ENCODE measurements around the gene AHCTF1. TPM values are rescaled to one million over a fixed set of nuclear protein-coding genes. Genes with fewer than 3 reads are reported as not detected.
A peak's percentile ranks its signal among the peaks of the same experiment; 100 is the strongest.

AHCTF1 gene
- total and polyA plus RNA-seq, 8 donors: 5.9 to 49.0 (median 24.5) TPM

DNA sequence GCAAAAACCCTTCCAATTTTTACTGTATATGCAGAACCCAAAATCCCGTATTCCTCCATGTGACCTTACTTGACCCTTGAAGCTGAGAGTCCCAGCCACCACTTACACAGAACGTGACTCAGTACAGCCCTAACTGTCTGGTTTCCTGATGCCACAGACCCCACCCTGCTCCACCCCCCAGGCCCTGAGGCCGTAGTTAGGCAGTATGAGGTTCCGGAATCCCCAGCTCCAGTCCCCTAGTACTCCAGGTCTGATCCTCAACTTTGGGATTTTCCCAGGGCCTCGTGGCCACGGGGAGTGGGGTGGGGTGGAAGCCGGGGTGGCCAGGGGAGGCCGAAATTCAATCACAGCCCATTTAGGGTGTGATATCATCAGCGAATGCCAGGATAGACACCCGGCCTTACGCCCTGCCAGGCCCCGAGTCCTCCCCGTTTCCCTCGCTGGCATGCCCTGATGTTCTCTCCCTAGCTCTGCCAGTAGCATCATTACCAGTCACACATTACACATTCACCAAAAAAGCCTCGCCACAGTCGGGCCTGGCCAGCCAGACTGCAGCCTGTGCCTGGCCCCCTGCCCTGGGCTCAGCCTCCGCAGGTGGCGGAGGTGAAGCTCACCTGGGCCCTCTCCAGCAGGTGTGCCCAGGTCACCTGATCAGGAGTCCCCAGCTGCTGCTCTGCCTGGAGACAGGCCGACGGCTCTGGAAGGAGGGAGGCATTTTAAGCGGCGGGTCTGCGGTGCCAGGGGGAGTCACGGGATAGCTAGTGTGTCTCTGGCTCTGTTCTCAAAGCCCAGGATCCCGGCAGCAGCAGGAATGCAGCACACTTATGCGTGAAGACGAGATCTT is 136.7 kb downstream of the AHCTF1 start:
- no peaks in the 10 kb centered on the region for H3K36me3 ChIP-seq
- H3K27me3 ChIP-seq: peaks cover 0 to 49% (median 0%) of the 10 kb centered on the region in 3 donors
- no peak overlapping the region for H3K27ac ChIP-seq
- TF ChIP-seq POLR2A (IDR thresholded peaks at IDR 0.05) (no peak), POLR2AphosphoS5 (IDR thresholded peaks at IDR 0.05) (no peak), EP300 (IDR thresholded peaks at IDR 0.05) (no peak)
- TF ChIP-seq, protein P1, sequence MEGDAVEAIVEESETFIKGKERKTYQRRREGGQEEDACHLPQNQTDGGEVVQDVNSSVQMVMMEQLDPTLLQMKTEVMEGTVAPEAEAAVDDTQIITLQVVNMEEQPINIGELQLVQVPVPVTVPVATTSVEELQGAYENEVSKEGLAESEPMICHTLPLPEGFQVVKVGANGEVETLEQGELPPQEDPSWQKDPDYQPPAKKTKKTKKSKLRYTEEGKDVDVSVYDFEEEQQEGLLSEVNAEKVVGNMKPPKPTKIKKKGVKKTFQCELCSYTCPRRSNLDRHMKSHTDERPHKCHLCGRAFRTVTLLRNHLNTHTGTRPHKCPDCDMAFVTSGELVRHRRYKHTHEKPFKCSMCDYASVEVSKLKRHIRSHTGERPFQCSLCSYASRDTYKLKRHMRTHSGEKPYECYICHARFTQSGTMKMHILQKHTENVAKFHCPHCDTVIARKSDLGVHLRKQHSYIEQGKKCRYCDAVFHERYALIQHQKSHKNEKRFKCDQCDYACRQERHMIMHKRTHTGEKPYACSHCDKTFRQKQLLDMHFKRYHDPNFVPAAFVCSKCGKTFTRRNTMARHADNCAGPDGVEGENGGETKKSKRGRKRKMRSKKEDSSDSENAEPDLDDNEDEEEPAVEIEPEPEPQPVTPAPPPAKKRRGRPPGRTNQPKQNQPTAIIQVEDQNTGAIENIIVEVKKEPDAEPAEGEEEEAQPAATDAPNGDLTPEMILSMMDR (IDR thresholded peaks at IDR 0.05): no peak
- intact Hi-C loops (cut with DNase I; ENCODE audit: low total_unique reads): no loop called here
- no peak for DNase-seq
- WGBS, 5 donors: 61 to 78% (median 71%) methylated on average over 22 to 27 of the region's 27 CpGs
- H3K4me1 ChIP-seq: peaks cover 6 to 9% (median 8%) of the 10 kb centered on the region in 4 donors
- no peak overlapping the region for H3K4me3 ChIP-seq
- no peaks in the 10 kb centered on the region for H3K9me3 ChIP-seq

DNA sequence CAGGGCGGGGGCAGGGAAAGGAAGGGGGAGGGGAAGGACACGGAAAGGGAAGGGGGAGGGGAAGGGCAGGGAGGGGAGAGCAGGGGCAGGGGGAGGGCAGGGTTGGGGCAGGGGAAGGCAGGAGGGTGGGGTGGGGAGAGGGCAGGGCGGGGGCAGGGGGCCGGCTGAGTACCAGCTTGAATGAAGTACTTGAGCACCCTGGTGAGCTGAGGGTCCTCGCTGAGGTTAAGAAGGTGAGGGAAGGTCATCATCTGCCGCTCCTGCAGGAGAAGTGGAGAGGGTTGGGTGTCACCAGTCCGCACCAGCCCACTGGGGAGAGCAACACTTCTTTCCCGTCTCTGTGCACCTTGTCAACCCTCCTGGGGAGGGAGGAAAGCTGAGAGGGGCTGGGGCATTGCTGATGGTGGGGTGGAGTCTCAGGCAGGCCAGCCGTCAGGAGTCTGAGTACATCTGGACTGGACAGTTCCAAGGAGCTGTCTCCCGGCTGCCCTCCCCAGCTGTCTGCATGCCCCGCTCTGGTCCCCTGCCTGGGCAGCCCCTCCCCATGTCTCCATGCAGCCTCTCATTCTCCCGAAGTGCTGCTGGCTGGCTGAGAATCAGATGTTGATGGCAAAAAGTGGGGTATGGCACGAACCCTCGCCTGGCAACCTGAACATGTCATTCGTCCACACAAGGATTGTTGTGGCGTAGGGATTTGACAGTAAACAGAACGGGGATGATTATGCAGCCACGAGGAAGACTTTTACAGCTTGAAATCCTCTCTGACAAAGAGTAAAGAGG is 137.5 kb downstream of the AHCTF1 start:
- peaks cover 8 to 14% (median 11%) of the 10 kb centered on the region in 4 donors for H3K4me1 ChIP-seq
- no peaks in the 10 kb centered on the region for H3K36me3 ChIP-seq
- no peaks in the 10 kb centered on the region for H3K9me3 ChIP-seq
- H3K27ac ChIP-seq: no peak overlapping the region
- no peak overlapping the region for H3K4me3 ChIP-seq
- TF ChIP-seq POLR2AphosphoS5 (IDR thresholded peaks at IDR 0.05): no peak
- TF ChIP-seq, protein P1 (IDR thresholded peaks at IDR 0.05): no peak
- peak in 1 of 2 donors; percentile 36 for DNase-seq
- intact Hi-C loops (cut with DNase I; ENCODE audit: low total_unique reads): no loop called here
- H3K27me3 ChIP-seq: peaks cover 0 to 58% (median 0%) of the 10 kb centered on the region in 3 donors
- WGBS, 5 donors: 37 to 49% (median 41%) methylated on average over 15 to 18 of the region's 18 CpGs

DNA sequence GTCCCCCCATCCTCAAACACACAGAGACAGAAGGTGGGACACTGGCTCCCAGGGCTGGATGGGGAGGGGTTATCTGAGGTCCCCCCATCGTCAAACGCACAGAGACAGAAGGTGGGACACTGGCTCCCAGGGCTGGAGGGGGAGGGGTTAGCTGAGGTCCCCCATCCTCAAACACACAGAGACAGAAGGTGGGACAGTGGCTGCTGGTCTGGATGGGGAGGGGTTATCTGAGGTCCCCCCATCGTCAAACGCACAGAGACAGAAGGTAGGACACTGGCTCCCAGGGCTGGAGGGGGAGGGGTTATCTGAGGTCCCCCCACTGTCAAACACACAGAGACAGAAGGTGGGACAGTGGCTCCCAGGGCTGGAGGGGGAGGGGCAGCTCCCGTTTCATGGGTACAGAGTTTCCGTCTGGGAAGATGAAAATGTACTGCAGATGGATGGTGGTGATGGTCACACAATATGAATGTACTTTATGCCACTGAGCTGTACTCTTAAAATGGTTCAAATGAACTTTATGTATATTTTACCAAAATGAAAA is 138.3 kb downstream of the AHCTF1 start:
- TF ChIP-seq EP300 (IDR thresholded peaks at IDR 0.05): no peak
- TF ChIP-seq POLR2A (IDR thresholded peaks at IDR 0.05): no peak
- TF ChIP-seq, protein P1 (IDR thresholded peaks at IDR 0.05): no peak
- no peak for TF ChIP-seq POLR2AphosphoS5 (IDR thresholded peaks at IDR 0.05)
- Histone ChIP-seq H3K4me3 (no peak overlapping the region), H3K9me3 (no peaks in the 10 kb centered on the region), H3K4me1 (peaks cover 13 to 22% (median 18%) of the 10 kb centered on the region in 4 donors), H3K27me3 (peaks cover 0 to 58% (median 7%) of the 10 kb centered on the region in 3 donors), H3K36me3 (no peaks in the 10 kb centered on the region), H3K27ac (no peak overlapping the region)
- no peak for DNase-seq
- 20 to 31% (median 24%) methylated on average over 6 of the region's 6 CpGs for WGBS, 5 donors
- intact Hi-C loops (cut with DNase I; ENCODE audit: low total_unique reads): no loop called here

DNA sequence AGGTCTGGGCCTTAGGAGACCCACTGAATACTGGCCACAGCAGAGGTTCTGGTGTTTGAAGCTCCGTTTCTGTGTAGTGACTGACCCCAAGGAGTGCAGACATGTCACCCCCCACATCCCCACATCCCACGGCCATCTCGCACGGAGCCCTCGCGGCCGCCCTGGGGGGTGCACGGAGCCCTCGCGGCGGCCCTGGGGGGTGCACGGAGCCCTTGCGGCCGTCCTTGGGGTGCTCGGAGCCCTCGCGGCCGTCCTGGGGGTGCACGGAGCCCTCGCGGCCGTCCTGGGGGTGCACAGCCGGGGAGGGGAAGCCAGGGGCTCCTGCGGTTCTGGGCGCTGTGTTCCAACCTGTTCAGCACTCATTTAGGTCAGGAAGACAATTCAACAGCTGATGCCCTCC is 139.1 kb downstream of the AHCTF1 start:
- Histone ChIP-seq H3K9me3 (no peaks in the 10 kb centered on the region), H3K4me3 (no peak overlapping the region), H3K36me3 (no peaks in the 10 kb centered on the region), H3K27me3 (peaks cover 0 to 53% (median 8%) of the 10 kb centered on the region in 3 donors), H3K4me1 (peaks cover 13 to 23% (median 18%) of the 10 kb centered on the region in 4 donors), H3K27ac (no peak overlapping the region)
- no peak for DNase-seq
- WGBS, 5 donors: 83 to 93% (median 89%) methylated on average over 15 to 25 of the region's 25 CpGs
- TF ChIP-seq POLR2A (IDR thresholded peaks at IDR 0.05) (no peak), POLR2AphosphoS5 (IDR thresholded peaks at IDR 0.05) (no peak)
- TF ChIP-seq, protein P1 (IDR thresholded peaks at IDR 0.05): no peak
- intact Hi-C loops (cut with DNase I; ENCODE audit: low total_unique reads): no loop called here
